HFFc6 (cell line): ENCODE results near the gene GEMIN7. TPM values are rescaled to one million over a fixed set of nuclear protein-coding genes. Genes with fewer than 3 reads are reported as not detected.

Experiments used
- DNase-seq: peaks from one replicate; pipeline ENCODE4 v3.0.0-alpha.2; 2018
- H3K27ac Mint-ChIP-seq: 2 replicates; pipeline ENCODE4 v1.8.0; 2020; ENCODE audit warnings: mild to moderate bottlenecking, mixed read lengths
- H3K27me3 Mint-ChIP-seq: 2 replicates; pipeline ENCODE4 v1.8.0; 2021; ENCODE audit warnings: mild to moderate bottlenecking, moderate library complexity, mixed read lengths; ENCODE audit not compliant: insufficient read depth
- H3K36me3 Mint-ChIP-seq: 2 replicates; pipeline ENCODE4 v1.8.0; 2021; ENCODE audit warnings: low read depth, mixed read lengths
- H3K4me1 Mint-ChIP-seq: 2 replicates; pipeline ENCODE4 v1.8.0; 2020; ENCODE audit warnings: low read depth, mixed read lengths
- H3K4me3 Mint-ChIP-seq: 2 replicates; pipeline ENCODE4 v1.8.0; 2020; ENCODE audit warnings: mild to moderate bottlenecking, moderate library complexity, mixed read lengths
- H3K9me3 Mint-ChIP-seq: 2 replicates; pipeline ENCODE4 v1.8.0; 2020; ENCODE audit warnings: mild to moderate bottlenecking, mixed read lengths
- total RNA-seq, 6 experiments: library from RNA; stranded (reverse); fragmentation: NEBNext Ultra II Directional; extraction: Animal tissue kit (Norgen Biotek cat#: 25700); gene quantifications; 2 replicates in 1 of 6; 3 replicates in 5 of 6; pipeline ENCODE4 v1.2.3, GENCODE V29; 2021
- TF ChIP-seq, protein P1 (sequence below): fragments of 200-600 bp; sonication (generic); IDR thresholded peaks from 2 replicates; pipeline ENCODE4 v1.5.0; 2021; ENCODE audit warnings: antibody characterized with exemption, mild to moderate bottlenecking

Gene GEMIN7
- total RNA-seq, 6 experiments from 2014 or later: 34.3 to 43.4 (median 39.0) TPM

GRCh38 chr19:45097776-45098520 lies 18.9 kb downstream of the GEMIN7 start:
- DNase-seq: peak; percentile 91
- peaks cover 75% of the 10 kb centered on the region for H3K4me1 Mint-ChIP-seq
- peaks cover 20% of the 10 kb centered on the region for H3K36me3 Mint-ChIP-seq
- H3K27ac Mint-ChIP-seq: peak overlapping the region; percentile 88
- H3K27me3 Mint-ChIP-seq: peaks cover under 1% of the 10 kb centered on the region; the same call in 1 of the 2 replicates
- no peaks in the 10 kb centered on the region for H3K9me3 Mint-ChIP-seq
- H3K4me3 Mint-ChIP-seq: peak overlapping the region; percentile 62
- TF ChIP-seq, protein P1, sequence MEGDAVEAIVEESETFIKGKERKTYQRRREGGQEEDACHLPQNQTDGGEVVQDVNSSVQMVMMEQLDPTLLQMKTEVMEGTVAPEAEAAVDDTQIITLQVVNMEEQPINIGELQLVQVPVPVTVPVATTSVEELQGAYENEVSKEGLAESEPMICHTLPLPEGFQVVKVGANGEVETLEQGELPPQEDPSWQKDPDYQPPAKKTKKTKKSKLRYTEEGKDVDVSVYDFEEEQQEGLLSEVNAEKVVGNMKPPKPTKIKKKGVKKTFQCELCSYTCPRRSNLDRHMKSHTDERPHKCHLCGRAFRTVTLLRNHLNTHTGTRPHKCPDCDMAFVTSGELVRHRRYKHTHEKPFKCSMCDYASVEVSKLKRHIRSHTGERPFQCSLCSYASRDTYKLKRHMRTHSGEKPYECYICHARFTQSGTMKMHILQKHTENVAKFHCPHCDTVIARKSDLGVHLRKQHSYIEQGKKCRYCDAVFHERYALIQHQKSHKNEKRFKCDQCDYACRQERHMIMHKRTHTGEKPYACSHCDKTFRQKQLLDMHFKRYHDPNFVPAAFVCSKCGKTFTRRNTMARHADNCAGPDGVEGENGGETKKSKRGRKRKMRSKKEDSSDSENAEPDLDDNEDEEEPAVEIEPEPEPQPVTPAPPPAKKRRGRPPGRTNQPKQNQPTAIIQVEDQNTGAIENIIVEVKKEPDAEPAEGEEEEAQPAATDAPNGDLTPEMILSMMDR: no peak

DNA sequence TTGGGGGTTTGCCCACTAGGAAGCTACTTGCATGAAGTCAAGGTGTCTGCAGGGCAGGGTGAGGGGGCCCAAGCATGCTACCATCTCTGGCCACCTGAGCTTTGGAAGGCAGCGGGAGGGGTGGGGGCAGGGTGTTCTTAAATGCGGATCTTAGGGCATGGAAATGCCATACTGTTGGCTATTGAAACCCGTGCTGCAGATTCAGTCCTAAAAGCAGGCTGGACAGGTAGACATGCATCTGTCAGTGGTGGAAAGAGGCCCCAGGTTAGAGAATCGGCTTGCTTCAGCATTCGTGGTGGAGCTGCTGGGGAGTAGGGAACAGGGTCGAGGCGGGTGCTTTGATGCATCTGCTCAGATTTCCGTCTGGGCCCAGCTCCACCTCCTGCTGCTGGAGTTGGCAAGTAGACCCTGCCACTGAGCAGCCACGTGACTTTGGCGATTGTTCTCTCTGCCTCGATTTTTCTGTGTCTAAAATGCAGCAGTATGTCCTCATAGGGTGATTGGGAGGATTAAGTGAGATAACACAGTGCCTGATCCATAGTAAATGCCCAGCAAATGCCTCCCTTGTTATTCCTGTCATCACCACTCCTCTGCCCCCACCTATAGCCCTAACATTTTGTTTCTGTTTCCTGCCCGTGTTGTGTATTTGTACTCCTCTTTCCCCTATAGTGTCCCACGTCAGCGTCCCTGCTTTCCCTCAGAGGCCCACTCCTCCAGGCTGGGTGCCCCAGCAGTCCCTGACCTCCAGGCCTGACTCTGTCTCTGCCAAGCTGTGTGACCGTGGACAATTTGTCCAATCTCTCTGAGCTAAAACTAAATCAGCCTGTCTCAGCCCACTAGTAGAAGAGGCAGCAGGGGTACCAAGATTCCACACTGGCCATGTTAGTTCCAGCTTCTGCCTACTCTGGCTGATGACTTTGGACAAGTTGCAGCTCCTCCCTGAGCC lies 19.7 kb downstream of the GEMIN7 start:
- H3K4me3 Mint-ChIP-seq: peak overlapping the region; percentile 62
- no peak for DNase-seq
- peak overlapping the region; percentile 88 for H3K27ac Mint-ChIP-seq

DNA sequence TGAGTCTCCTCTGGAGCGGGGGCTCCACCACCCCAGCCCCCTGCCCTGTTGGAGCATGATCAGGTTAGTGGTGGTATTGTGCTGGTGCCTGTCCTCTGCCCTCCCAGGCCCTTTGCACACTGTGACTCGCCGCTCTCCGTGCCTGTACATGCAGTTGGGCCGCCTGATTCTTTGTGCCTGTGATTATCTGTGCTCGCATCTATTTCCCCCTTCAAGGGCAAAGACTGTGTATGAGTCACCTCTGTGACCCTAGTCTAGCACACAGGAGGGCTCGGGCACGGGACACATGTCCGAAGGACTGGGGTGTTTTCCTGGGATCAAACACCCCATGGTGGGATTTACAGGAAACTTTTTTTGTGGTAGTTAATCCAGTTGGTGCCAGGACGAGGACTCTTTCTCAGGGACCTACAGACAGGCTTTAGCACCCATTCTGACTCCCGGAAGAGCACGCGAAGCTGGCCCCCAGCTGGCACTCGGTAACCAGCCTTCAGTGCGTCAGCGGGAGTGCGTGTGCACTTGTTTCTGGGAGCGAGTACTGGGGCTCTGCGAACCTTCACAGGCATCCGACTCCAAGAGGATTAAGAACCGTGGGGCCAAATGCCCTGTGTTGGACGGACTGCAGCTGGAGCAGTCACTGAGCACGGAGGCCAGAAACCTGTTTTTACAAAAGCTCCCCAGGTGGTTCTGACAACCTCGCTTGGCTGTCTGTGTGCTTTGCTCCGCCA lies 20.6 kb downstream of the GEMIN7 start:
- Mint-ChIP-seq H3K4me3 (no peak overlapping the region), H3K9me3 (no peaks in the 10 kb centered on the region), H3K36me3 (peaks cover 12% of the 10 kb centered on the region; the same call in 1 of the 2 replicates), H3K4me1 (peaks cover 62% of the 10 kb centered on the region), H3K27me3 (no peaks in the 10 kb centered on the region), H3K27ac (peak overlapping the region; percentile 88)
- DNase-seq: no peak
- TF ChIP-seq, protein P1: no peak

More for the DNA sequence above, 19.7 kb downstream of the GEMIN7 start:
- TF ChIP-seq, protein P1: no peak
- Mint-ChIP-seq H3K27me3 (no peaks in the 10 kb centered on the region), H3K9me3 (no peaks in the 10 kb centered on the region), H3K4me1 (peaks cover 70% of the 10 kb centered on the region), H3K36me3 (peaks cover 16% of the 10 kb centered on the region)

DNA sequence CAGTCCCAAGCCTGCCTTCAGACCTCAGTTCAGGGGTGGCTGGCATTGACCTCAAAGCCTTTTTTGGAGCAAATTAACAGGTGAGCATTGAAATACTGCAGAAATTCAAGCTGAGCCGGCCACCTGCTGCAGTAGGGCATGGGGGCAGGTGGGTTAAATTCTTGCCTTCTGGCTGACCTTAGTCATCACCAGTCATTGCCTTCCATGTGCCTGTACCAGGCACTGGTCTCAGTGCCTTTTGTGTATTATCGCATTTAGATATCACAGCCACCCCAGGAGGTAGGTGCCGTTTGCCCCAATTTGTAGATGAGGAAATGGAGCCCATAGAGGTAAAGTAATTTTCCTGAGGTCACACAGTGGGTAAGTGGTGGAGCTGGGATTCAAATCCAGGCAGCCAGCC lies 21.1 kb downstream of the GEMIN7 start:
- Mint-ChIP-seq H3K36me3 (peaks cover 12% of the 10 kb centered on the region; the same call in 1 of the 2 replicates), H3K9me3 (no peaks in the 10 kb centered on the region), H3K27ac (peak overlapping the region; percentile 92), H3K27me3 (no peaks in the 10 kb centered on the region), H3K4me1 (peaks cover 57% of the 10 kb centered on the region), H3K4me3 (no peak overlapping the region)
- TF ChIP-seq, protein P1: no peak
- no peak for DNase-seq

DNA sequence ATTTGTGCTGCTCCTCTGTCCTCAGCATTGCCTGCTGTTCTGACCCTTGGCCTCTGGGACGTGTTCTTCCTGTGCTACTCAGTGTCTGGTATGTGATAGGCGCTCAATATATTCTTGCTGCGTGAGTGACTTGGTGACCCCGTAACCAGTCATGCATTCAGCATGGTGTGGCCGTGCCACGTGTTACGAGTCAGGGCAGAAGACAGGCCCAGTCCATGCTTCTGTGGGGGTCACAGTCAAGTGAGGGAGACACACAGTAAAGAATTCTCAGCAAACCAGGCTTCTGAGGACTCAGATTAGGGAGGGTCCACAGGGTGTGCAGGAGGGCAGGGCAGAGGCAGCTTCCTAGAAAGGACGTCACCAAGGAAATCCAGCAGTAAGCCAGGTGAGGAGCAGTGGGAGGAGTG lies 21.8 kb downstream of the GEMIN7 start:
- H3K27me3 Mint-ChIP-seq: no peaks in the 10 kb centered on the region
- peaks cover 53% of the 10 kb centered on the region for H3K4me1 Mint-ChIP-seq
- peaks cover 11% of the 10 kb centered on the region; the same call in 1 of the 2 replicates for H3K36me3 Mint-ChIP-seq
- H3K27ac Mint-ChIP-seq: peak overlapping the region; percentile 92
- H3K9me3 Mint-ChIP-seq: no peaks in the 10 kb centered on the region
- H3K4me3 Mint-ChIP-seq: peak overlapping the region; percentile 2
- TF ChIP-seq, protein P1: no peak
- peak; percentile 63 for DNase-seq
